CD4-positive, CD25-positive, alpha-beta regulatory T cell (primary cell): Measurements from ENCODE around the gene SLC7A8. TPM values are rescaled to one million over a fixed set of nuclear protein-coding genes. Genes with fewer than 3 reads are reported as not detected.
"Not testable (repeated sequence)": the region's sequence is repeated elsewhere in the genome, so short reads cannot be mapped to it uniquely, and the experiment has no call there.

Source experiments
- ATAC-seq, 2 donors: fragments of 150-1000 bp; cut with Tn5 transposase; one replicate each; pipeline ENCODE4 v1.10.0; 2021; ENCODE audit warnings: low read depth in 2 of 2, moderate number of reproducible peaks in 2 of 2, moderate library complexity in 1 of 2
- DNase-seq, 3 donors: peaks; one replicate each; pipeline versions ENCODE4 v3.0.0 to v3.0.0-alpha.2; 2012 to 2022; ENCODE audit warnings: mixed read lengths in 1 of 3
- H3K27ac ChIP-seq: one replicate; pipeline ENCODE4 v1.7.0; 2013; ENCODE audit warnings: mild to moderate bottlenecking, low read length; ENCODE audit not compliant: insufficient read depth, poor library complexity, severe bottlenecking
- H3K27me3 ChIP-seq: one replicate; pipeline ENCODE4 v1.7.0; 2013; ENCODE audit warnings: low read length; ENCODE audit not compliant: control insufficient read depth, insufficient read depth
- H3K36me3 ChIP-seq: one replicate; pipeline ENCODE4 v1.7.0; 2013; ENCODE audit warnings: mild to moderate bottlenecking, low read length, moderate library complexity; ENCODE audit not compliant: control insufficient read depth, insufficient read depth
- H3K4me1 ChIP-seq: 2 replicates; pipeline ENCODE4 v1.7.0; 2013; ENCODE audit warnings: mild to moderate bottlenecking, low read length; ENCODE audit not compliant: insufficient read depth, control insufficient read depth, poor library complexity, severe bottlenecking
- H3K4me3 ChIP-seq: one replicate; pipeline ENCODE4 v1.7.0; 2013; ENCODE audit warnings: low read depth, mild to moderate bottlenecking, low read length, moderate library complexity
- H3K9me3 ChIP-seq, 2 experiments: 1 replicate in 1 of 2; 2 replicates in 1 of 2; pipeline ENCODE4 v1.7.0; 2013; ENCODE audit warnings: low read length in 2 of 2, mild to moderate bottlenecking in 1 of 2, moderate library complexity in 1 of 2; ENCODE audit not compliant: control insufficient read depth in 2 of 2
- H3K27ac Mint-ChIP-seq, 3 donors: one replicate each; pipeline ENCODE4 v1.8.0; 2020 to 2022; ENCODE audit warnings: mild to moderate bottlenecking in 3 of 3, mixed read lengths in 3 of 3, moderate library complexity in 2 of 3
- H3K27me3 Mint-ChIP-seq: one replicate; pipeline ENCODE4 v1.8.0; 2022; ENCODE audit warnings: mild to moderate bottlenecking, mixed read lengths
- H3K36me3 Mint-ChIP-seq: one replicate; pipeline ENCODE4 v1.8.0; 2020; ENCODE audit warnings: mixed read lengths
- H3K4me1 Mint-ChIP-seq, 4 donors: one replicate each; pipeline ENCODE4 v1.8.0; 2020 to 2022; ENCODE audit warnings: mixed read lengths in 4 of 4, mild to moderate bottlenecking in 1 of 4
- H3K4me3 Mint-ChIP-seq, 4 donors: one replicate each; pipeline ENCODE4 v1.8.0; 2020 to 2022; ENCODE audit warnings: mild to moderate bottlenecking in 4 of 4, mixed read lengths in 4 of 4, moderate library complexity in 3 of 4
- H3K9me3 Mint-ChIP-seq, 7 donors: one replicate each; pipeline ENCODE4 v1.8.0; 2020 to 2022; ENCODE audit warnings: mixed read lengths in 7 of 7, mild to moderate bottlenecking in 3 of 7, moderate library complexity in 2 of 7
- polyA plus RNA-seq, 4 donors: library from polyadenylated mRNA; unstranded; fragments of 300-500 nt; fragmentation: Illumina TruSeq; gene quantifications; one replicate each; pipeline ENCODE4 v1.2.3, GENCODE V29; 2021
- total RNA-seq: library from RNA; stranded (reverse); gene quantifications from one replicate; pipeline ENCODE4 v1.2.3, GENCODE V29; 2022

SLC7A8 gene
- total and polyA plus RNA-seq, 5 donors from 2014 or later, result 0.48 to 1.8 (median 1.1) TPM; not detected in 1

GRCh38 chr14:23215421-23215820 lies 32.0 kb upstream of the SLC7A8 start:
- no peak overlapping the region for H3K4me3 ChIP-seq
- H3K36me3 ChIP-seq, result no peaks in the 10 kb centered on the region
- Mint-ChIP-seq H3K4me3 (no peak overlapping the region), H3K27ac (no peak overlapping the region), H3K4me1 (peaks cover 0 to 8% (median 2%) of the 10 kb centered on the region in 4 donors), H3K27me3 (peaks cover 45% of the 10 kb centered on the region), H3K9me3 (peaks cover 0 to 7% (median 0%) of the 10 kb centered on the region in 7 donors), H3K36me3 (peaks cover 6% of the 10 kb centered on the region)
- ATAC-seq (no peak), DNase-seq (no peak)
- H3K27me3 ChIP-seq, result peaks cover 3% of the 10 kb centered on the region
- no peaks in the 10 kb centered on the region for H3K4me1 ChIP-seq
- H3K27ac ChIP-seq, result no peak overlapping the region
- no peaks in the 10 kb centered on the region for H3K9me3 ChIP-seq

GRCh38 chr14:23209651-23210423 lies 26.4 kb upstream of the SLC7A8 start:
- Mint-ChIP-seq H3K4me3 (no peak overlapping the region), H3K4me1 (no peaks in the 10 kb centered on the region)

GRCh38 chr14:23208324-23208723 lies 24.9 kb upstream of the SLC7A8 start:
- Histone ChIP-seq H3K27me3 (peaks cover 3% of the 10 kb centered on the region), H3K9me3 (no peaks in the 10 kb centered on the region), H3K4me1 (no peaks in the 10 kb centered on the region), H3K4me3 (no peak overlapping the region), H3K27ac (no peak overlapping the region), H3K36me3 (no peaks in the 10 kb centered on the region)
- Mint-ChIP-seq H3K27me3 (peaks cover 39% of the 10 kb centered on the region), H3K4me1 (no peaks in the 10 kb centered on the region), H3K9me3 (no peaks in the 10 kb centered on the region), H3K36me3 (no peaks in the 10 kb centered on the region), H3K4me3 (no peak overlapping the region), H3K27ac (no peak overlapping the region)
- no peak for DNase-seq
- ATAC-seq, result no peak

More at GRCh38 chr14:23209651-23210423, 26.4 kb upstream of the SLC7A8 start:
- Histone ChIP-seq H3K4me3 (no peak overlapping the region), H3K4me1 (no peaks in the 10 kb centered on the region), H3K36me3 (no peaks in the 10 kb centered on the region), H3K27ac (no peak overlapping the region), H3K27me3 (peaks cover 3% of the 10 kb centered on the region), H3K9me3 (no peaks in the 10 kb centered on the region)
- H3K36me3 Mint-ChIP-seq, result no peaks in the 10 kb centered on the region
- H3K9me3 Mint-ChIP-seq, result peaks cover 0 to under 1% (median 0%) of the 10 kb centered on the region in 7 donors
- DNase-seq (no peak), ATAC-seq (no peak)
- peak overlapping the region in 1 of 3 donors; percentile 9 for H3K27ac Mint-ChIP-seq
- peaks cover 31% of the 10 kb centered on the region for H3K27me3 Mint-ChIP-seq

DNA sequence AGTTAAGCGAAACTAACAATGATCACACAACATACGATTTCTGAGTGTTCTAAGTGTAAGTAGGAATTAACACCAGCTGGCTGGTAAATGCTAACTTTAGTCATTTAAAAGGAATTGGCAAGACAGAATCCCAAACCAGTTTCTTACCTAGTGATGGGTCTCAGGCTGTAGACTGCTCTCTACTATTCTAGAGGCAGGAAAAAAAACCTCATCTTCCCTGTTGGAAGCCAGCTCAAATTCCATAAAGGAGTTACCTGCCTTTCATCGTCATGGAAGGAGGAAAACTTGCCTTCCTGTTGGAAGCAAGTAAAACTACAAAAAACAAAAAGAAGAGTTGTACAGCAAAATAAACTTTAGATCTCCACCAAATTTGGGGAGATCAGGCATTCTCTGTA lies 23.7 kb upstream of the SLC7A8 start:
- Mint-ChIP-seq H3K36me3 (no peaks in the 10 kb centered on the region), H3K4me3 (no peak overlapping the region)
- H3K9me3 ChIP-seq, result no peaks in the 10 kb centered on the region

GRCh38 chr14:23206422-23207145 lies 23.1 kb upstream of the SLC7A8 start:
- Mint-ChIP-seq H3K27ac (no peak overlapping the region), H3K4me1 (no peaks in the 10 kb centered on the region), H3K9me3 (no peaks in the 10 kb centered on the region), H3K36me3 (no peaks in the 10 kb centered on the region), H3K27me3 (peaks cover 34% of the 10 kb centered on the region), H3K4me3 (no peak overlapping the region)
- H3K9me3 ChIP-seq, result no peaks in the 10 kb centered on the region
- H3K4me1 ChIP-seq, result no peaks in the 10 kb centered on the region
- H3K27me3 ChIP-seq, result peaks cover 3% of the 10 kb centered on the region
- H3K27ac ChIP-seq, result no peak overlapping the region
- ATAC-seq (no peak), DNase-seq (no peak)
- H3K36me3 ChIP-seq, result no peaks in the 10 kb centered on the region
- H3K4me3 ChIP-seq, result no peak overlapping the region

More for the DNA sequence above, 23.7 kb upstream of the SLC7A8 start:
- no peak for ATAC-seq
- Mint-ChIP-seq H3K4me1 (no peaks in the 10 kb centered on the region), H3K9me3 (no peaks in the 10 kb centered on the region), H3K27me3 (peaks cover 38% of the 10 kb centered on the region), H3K27ac (no peak overlapping the region)
- H3K27ac ChIP-seq, result no peak overlapping the region
- no peaks in the 10 kb centered on the region for H3K36me3 ChIP-seq
- H3K4me3 ChIP-seq, result no peak overlapping the region
- DNase-seq, result no peak
- H3K4me1 ChIP-seq, result no peaks in the 10 kb centered on the region
- H3K27me3 ChIP-seq, result peaks cover 3% of the 10 kb centered on the region

DNA sequence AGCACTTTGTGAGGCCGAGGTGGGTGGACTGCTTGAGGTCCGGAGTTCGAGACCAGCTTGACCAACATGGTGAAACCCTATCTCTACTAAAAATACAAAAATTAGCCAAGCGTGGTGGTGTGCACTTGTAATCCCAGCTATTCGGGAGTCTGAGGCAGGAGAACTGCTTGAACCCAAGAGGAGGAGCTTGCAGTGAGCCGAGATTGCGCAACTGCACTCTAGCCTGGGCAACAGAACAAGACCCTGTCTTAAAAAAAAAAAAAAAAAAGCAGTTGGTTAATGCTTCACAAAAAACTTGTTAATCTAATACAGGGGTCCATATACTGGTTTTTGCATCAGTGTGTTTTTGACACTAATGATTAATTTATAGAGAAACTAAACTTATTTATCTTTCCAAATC lies 18.5 kb upstream of the SLC7A8 start:
- Histone ChIP-seq H3K27me3 (peaks cover 7% of the 10 kb centered on the region), H3K4me3 (no peak overlapping the region), H3K9me3 (no peaks in the 10 kb centered on the region), H3K4me1 (no peaks in the 10 kb centered on the region), H3K36me3 (no peaks in the 10 kb centered on the region), H3K27ac (no peak overlapping the region)
- H3K27me3 Mint-ChIP-seq, result peaks cover 31% of the 10 kb centered on the region
- ATAC-seq, result no peak
- H3K4me3 Mint-ChIP-seq, result no peak overlapping the region
- H3K4me1 Mint-ChIP-seq, result no peaks in the 10 kb centered on the region
- no peaks in the 10 kb centered on the region for H3K9me3 Mint-ChIP-seq
- no peak for DNase-seq
- no peaks in the 10 kb centered on the region for H3K36me3 Mint-ChIP-seq
- H3K27ac Mint-ChIP-seq, result no peak overlapping the region

GRCh38 chr14:23199141-23199540 lies 15.7 kb upstream of the SLC7A8 start:
- not testable (repeated sequence) for ATAC-seq, H3K9me3 ChIP-seq, H3K36me3 ChIP-seq, H3K36me3 Mint-ChIP-seq, H3K27ac ChIP-seq, H3K4me3 ChIP-seq, DNase-seq, H3K27me3 ChIP-seq, H3K27ac Mint-ChIP-seq, H3K4me1 Mint-ChIP-seq, H3K4me1 ChIP-seq, H3K9me3 Mint-ChIP-seq, H3K4me3 Mint-ChIP-seq
- H3K27me3 Mint-ChIP-seq, result peaks cover 16% of the 10 kb centered on the region
